Measurements from ENCODE around the gene RBM20. TPM values are rescaled to one million over a fixed set of nuclear protein-coding genes. Genes with fewer than 3 reads are reported as not detected.
A peak's percentile ranks its signal among the peaks of the same experiment; 100 is the strongest.

The RBM20 gene
- total and polyA plus RNA-seq, 2 of the 13 experiments (the other 11 are each of a cell fraction or from before 2014, with no cell fraction given) = 0.02 to 0.22 TPM

DNA sequence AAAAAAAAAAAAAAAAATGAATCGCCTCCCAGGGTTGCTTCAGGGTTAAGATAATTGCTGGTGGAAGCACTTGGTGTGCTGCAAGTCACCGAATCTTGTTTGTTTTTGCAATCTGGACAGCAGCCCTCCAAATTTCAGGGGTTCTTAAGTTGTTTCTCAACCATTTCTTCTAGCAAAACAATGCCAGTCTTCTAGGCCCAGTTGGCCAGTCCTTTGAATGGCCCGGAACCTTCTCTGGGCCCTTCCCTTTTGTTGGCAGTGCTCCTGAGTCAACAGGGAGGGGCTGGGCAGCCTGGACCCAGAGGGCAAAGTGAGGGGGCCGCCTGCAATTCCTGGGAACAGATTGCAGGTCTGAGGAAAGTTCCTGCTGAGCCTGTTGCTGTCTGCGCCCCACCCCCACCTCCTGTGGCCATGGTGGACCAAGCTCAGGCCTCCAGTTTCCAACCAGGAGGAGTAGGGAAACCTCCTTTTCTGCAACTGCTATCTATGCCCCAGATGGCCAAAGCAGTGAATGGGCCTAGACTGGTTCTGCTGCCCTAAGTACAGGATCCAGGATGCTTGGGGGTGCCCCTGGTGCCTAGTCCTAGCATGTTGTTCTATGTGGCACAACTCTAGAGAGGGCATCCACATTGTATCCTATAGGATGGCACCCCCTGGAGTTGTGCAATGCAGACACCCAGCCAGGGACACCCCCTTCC, 196.2 kb downstream of the RBM20 start (continued):
- TF ChIP-seq, protein P1, sequence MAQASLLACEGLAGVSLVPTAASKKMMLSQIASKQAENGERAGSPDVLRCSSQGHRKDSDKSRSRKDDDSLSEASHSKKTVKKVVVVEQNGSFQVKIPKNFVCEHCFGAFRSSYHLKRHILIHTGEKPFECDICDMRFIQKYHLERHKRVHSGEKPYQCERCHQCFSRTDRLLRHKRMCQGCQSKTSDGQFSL (CRISPR knock-in tag; IDR thresholded peaks at IDR 0.05) = 0 out of 2 replicates have a peak, but pooled peaks have one; percentile 49
- TF ChIP-seq GABPA (IDR thresholded peaks at IDR 0.05; ENCODE audit: low read depth, low read length) (no peak), GABPA (CRISPR knock-in tag; IDR thresholded peaks at IDR 0.05; ENCODE audit: low read depth) (peak; percentile 45; the same call in 1 of the 2 replicates), ZNF564 (CRISPR knock-in tag; IDR thresholded peaks at IDR 0.05) (no peak), RBFOX2 (IDR thresholded peaks at IDR 0.05; ENCODE audit: low read depth, low read length) (no peak), ZNF792 (CRISPR knock-in tag; IDR thresholded peaks at IDR 0.05) (0 out of 2 replicates have a peak, but pooled peaks have one; percentile 14), ZSCAN31 (CRISPR knock-in tag; IDR thresholded peaks at IDR 0.05; ENCODE audit: low read depth) (0 out of 2 replicates have a peak, but pooled peaks have one; percentile 29), ZFX (CRISPR knock-in tag; IDR thresholded peaks at IDR 0.05; ENCODE audit: low read depth) (peak; percentile 56), ZNF431 (CRISPR knock-in tag; IDR thresholded peaks at IDR 0.05; ENCODE audit: borderline replicate concordance, low read depth) (no peak), GATAD1 (CRISPR knock-in tag; IDR thresholded peaks at IDR 0.05) (no peak), HES4 (CRISPR knock-in tag; IDR thresholded peaks at IDR 0.05; ENCODE audit: borderline replicate concordance) (no peak), SMYD3 (CRISPR knock-in tag; IDR thresholded peaks at IDR 0.05) (peak; percentile 53; the same call in 1 of the 2 replicates), MAF1 (CRISPR knock-in tag; IDR thresholded peaks at IDR 0.05; ENCODE audit: borderline replicate concordance) (0 out of 2 replicates have a peak, but pooled peaks have one; percentile 32), ZNF263 (CRISPR knock-in tag; IDR thresholded peaks at IDR 0.05) (0 out of 2 replicates have a peak, but pooled peaks have one; percentile 36), ZNF331 (CRISPR knock-in tag; IDR thresholded peaks at IDR 0.05) (0 out of 2 replicates have a peak, but pooled peaks have one; percentile 15), ZNF639 (CRISPR knock-in tag; conservative IDR thresholded peaks at IDR 0.05) (0 out of 2 replicates have a peak, but pooled peaks have one; percentile 30), ETV5 (CRISPR knock-in tag; IDR thresholded peaks at IDR 0.05; ENCODE audit: borderline replicate concordance) (peak; percentile 59; the same call in 1 of the 2 replicates), ADNP (CRISPR knock-in tag; IDR thresholded peaks at IDR 0.05) (0 out of 2 replicates have a peak, but pooled peaks have one; percentile 57), NR2C2 (CRISPR knock-in tag; IDR thresholded peaks at IDR 0.05; ENCODE audit: borderline replicate concordance) (0 out of 2 replicates have a peak, but pooled peaks have one; percentile 39), KDM4B (CRISPR knock-in tag; IDR thresholded peaks at IDR 0.05) (0 out of 2 replicates have a peak, but pooled peaks have one; percentile 48), SAP130 (CRISPR knock-in tag; IDR thresholded peaks at IDR 0.05; ENCODE audit: low read depth) (peak; percentile 54; the same call in 1 of the 2 replicates)
- TF ChIP-seq, protein P2, sequence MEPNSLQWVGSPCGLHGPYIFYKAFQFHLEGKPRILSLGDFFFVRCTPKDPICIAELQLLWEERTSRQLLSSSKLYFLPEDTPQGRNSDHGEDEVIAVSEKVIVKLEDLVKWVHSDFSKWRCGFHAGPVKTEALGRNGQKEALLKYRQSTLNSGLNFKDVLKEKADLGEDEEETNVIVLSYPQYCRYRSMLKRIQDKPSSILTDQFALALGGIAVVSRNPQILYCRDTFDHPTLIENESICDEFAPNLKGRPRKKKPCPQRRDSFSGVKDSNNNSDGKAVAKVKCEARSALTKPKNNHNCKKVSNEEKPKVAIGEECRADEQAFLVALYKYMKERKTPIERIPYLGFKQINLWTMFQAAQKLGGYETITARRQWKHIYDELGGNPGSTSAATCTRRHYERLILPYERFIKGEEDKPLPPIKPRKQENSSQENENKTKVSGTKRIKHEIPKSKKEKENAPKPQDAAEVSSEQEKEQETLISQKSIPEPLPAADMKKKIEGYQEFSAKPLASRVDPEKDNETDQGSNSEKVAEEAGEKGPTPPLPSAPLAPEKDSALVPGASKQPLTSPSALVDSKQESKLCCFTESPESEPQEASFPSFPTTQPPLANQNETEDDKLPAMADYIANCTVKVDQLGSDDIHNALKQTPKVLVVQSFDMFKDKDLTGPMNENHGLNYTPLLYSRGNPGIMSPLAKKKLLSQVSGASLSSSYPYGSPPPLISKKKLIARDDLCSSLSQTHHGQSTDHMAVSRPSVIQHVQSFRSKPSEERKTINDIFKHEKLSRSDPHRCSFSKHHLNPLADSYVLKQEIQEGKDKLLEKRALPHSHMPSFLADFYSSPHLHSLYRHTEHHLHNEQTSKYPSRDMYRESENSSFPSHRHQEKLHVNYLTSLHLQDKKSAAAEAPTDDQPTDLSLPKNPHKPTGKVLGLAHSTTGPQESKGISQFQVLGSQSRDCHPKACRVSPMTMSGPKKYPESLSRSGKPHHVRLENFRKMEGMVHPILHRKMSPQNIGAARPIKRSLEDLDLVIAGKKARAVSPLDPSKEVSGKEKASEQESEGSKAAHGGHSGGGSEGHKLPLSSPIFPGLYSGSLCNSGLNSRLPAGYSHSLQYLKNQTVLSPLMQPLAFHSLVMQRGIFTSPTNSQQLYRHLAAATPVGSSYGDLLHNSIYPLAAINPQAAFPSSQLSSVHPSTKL (CRISPR knock-in tag; IDR thresholded peaks at IDR 0.05) = peak; percentile 88
